ENCODE results near the gene ABCE1. TPM values are rescaled to one million over a fixed set of nuclear protein-coding genes. Genes with fewer than 3 reads are reported as not detected.

ABCE1 gene
- total RNA-seq, 1 experiment from 2014 or later, result 153 TPM

DNA sequence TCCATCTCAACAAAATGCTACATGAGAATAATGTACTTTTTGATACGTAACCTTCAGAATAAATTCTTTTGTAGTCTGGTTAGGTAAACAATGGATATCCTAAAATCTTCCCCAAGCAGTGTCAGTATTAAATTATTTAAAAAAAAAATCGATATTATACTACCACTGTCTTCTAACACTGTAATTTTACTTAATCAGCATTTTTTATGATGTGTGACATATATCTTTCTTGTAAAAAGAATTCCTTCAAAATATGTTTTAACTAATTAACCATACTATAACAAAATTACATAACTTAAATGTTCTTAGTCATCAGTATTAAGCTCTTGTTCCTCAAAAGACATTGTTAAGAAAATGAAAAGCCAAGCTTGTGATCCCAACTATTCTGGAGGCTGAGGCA is 69.8 kb downstream of the ABCE1 start:
- intact Hi-C loops (cut with micrococcal nuclease), result no loop called here
- Histone ChIP-seq H3K36me3 (ENCODE audit: low read depth, low read length) (peaks cover 47% of the 10 kb centered on the region), H3K4me1 (ENCODE audit: insufficient read depth, low read length) (no peaks in the 10 kb centered on the region), H3K27me3 (ENCODE audit: low read length) (no peaks in the 10 kb centered on the region), H3K9me2 (replicated peaks; ENCODE audit: low read length) (no peaks in the 10 kb centered on the region), H3K4me3 (ENCODE audit: low read length) (no peak overlapping the region), H3F3A (ENCODE audit: low read length, unreplicated experiment) (no peaks in the 10 kb centered on the region), H3K4me2 (ENCODE audit: low read length) (no peak overlapping the region), H3K79me2 (ENCODE audit: low read length) (peaks cover 34% of the 10 kb centered on the region), H3K27ac (ENCODE audit: low read length) (no peak overlapping the region), H3K9me3 (ENCODE audit: low read length) (no peaks in the 10 kb centered on the region), H3K9ac (ENCODE audit: low read length) (no peak overlapping the region), H2AFZ (ENCODE audit: low read length) (no peak overlapping the region), H4K20me1 (ENCODE audit: low read length) (no peaks in the 10 kb centered on the region)
- POLR2A ChIA-PET (ENCODE audit: unreplicated experiment), result no interaction called here
- no peak for DNase-seq
- CTCF ChIA-PET, result no interaction called here
- ATAC-seq, result no peak
- TF ChIP-seq EZH2 (IDR thresholded peaks at IDR 0.05; ENCODE audit: low read length, unreplicated experiment) (no peak), EZH2phosphoT487 (IDR thresholded peaks at IDR 0.05; ENCODE audit: borderline replicate concordance, low read length) (no peak)
- TF ChIP-seq, protein P1, sequence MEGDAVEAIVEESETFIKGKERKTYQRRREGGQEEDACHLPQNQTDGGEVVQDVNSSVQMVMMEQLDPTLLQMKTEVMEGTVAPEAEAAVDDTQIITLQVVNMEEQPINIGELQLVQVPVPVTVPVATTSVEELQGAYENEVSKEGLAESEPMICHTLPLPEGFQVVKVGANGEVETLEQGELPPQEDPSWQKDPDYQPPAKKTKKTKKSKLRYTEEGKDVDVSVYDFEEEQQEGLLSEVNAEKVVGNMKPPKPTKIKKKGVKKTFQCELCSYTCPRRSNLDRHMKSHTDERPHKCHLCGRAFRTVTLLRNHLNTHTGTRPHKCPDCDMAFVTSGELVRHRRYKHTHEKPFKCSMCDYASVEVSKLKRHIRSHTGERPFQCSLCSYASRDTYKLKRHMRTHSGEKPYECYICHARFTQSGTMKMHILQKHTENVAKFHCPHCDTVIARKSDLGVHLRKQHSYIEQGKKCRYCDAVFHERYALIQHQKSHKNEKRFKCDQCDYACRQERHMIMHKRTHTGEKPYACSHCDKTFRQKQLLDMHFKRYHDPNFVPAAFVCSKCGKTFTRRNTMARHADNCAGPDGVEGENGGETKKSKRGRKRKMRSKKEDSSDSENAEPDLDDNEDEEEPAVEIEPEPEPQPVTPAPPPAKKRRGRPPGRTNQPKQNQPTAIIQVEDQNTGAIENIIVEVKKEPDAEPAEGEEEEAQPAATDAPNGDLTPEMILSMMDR (conservative IDR thresholded peaks at IDR 0.05; ENCODE audit: low read depth, low read length), result no peak
- BruUV-seq (replicated peaks), result no TSS peak

DNA sequence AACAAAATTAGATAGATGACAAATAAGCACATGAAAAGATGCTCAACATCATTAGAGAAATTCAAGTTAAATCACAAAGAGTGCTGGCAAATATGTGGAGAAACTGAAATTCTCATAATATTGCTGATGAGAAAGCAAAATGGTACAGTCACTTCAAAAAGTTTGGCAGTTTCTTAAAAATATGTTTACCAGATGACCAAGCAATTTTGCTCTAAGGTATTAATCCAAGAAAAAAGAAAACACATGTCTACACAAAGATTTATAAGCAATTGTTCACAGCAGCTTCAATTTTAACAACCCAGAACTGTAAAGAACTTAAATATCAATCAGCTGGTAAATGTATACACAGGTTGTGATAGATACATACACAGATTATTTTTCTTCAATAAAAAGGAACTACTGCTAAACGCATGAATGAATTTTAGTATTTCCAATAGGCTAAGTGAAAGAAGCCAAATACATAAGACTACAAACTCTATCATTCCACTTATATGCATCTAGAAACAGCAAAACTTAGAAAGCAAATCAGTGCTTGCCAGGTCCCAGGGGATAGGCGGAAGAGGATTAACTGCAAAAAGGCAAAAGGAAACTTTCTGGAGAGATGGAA is 70.6 kb downstream of the ABCE1 start:
- intact Hi-C loops (cut with micrococcal nuclease), result no loop called here
- CTCF ChIA-PET, result interaction anchor here (0.5 kb wide), 1 partner anchor 436 kb away, joined by 9 read pairs; no protein-coding TSS in a partner anchor
- Histone ChIP-seq H3F3A (ENCODE audit: low read length, unreplicated experiment) (no peaks in the 10 kb centered on the region), H3K79me2 (ENCODE audit: low read length) (peaks cover 40% of the 10 kb centered on the region), H2AFZ (ENCODE audit: low read length) (no peak overlapping the region), H4K20me1 (ENCODE audit: low read length) (no peaks in the 10 kb centered on the region), H3K9me3 (ENCODE audit: low read length) (no peaks in the 10 kb centered on the region), H3K4me1 (ENCODE audit: insufficient read depth, low read length) (no peaks in the 10 kb centered on the region), H3K9me2 (replicated peaks; ENCODE audit: low read length) (no peaks in the 10 kb centered on the region), H3K27ac (ENCODE audit: low read length) (no peak overlapping the region), H3K4me3 (ENCODE audit: low read length) (no peak overlapping the region), H3K9ac (ENCODE audit: low read length) (no peak overlapping the region), H3K36me3 (ENCODE audit: low read depth, low read length) (peaks cover 47% of the 10 kb centered on the region), H3K4me2 (ENCODE audit: low read length) (no peak overlapping the region), H3K27me3 (ENCODE audit: low read length) (no peaks in the 10 kb centered on the region)
- TF ChIP-seq EZH2phosphoT487 (IDR thresholded peaks at IDR 0.05; ENCODE audit: borderline replicate concordance, low read length) (no peak), EZH2 (IDR thresholded peaks at IDR 0.05; ENCODE audit: low read length, unreplicated experiment) (no peak)
- TF ChIP-seq, protein P1 (conservative IDR thresholded peaks at IDR 0.05; ENCODE audit: low read depth, low read length), result no peak
- POLR2A ChIA-PET (ENCODE audit: unreplicated experiment), result no interaction called here
- DNase-seq (no peak), ATAC-seq (no peak)
- BruUV-seq (replicated peaks), result no TSS peak

GRCh38 chr4:145170223-145170622 is 72.1 kb downstream of the ABCE1 start:
- no peaks in the 10 kb centered on the region for H3K27me3 ChIP-seq (ENCODE audit: low read length)
- intact Hi-C loops (cut with micrococcal nuclease), result no loop called here
- BruUV-seq (replicated peaks), result no TSS peak
- peaks cover 46% of the 10 kb centered on the region for H3K36me3 ChIP-seq (ENCODE audit: low read depth, low read length)
- H3K4me2 ChIP-seq (ENCODE audit: low read length), result no peak overlapping the region
- peaks cover 56% of the 10 kb centered on the region for H3K79me2 ChIP-seq (ENCODE audit: low read length)
- ChIA-PET CTCF (no interaction called here), POLR2A (ENCODE audit: unreplicated experiment) (no interaction called here)
- H3K9me3 ChIP-seq (ENCODE audit: low read length), result no peaks in the 10 kb centered on the region
- no peaks in the 10 kb centered on the region for H3F3A ChIP-seq (ENCODE audit: low read length, unreplicated experiment)
- H3K9ac ChIP-seq (ENCODE audit: low read length), result no peak overlapping the region
- ATAC-seq (no peak), DNase-seq (no peak)
- H4K20me1 ChIP-seq (ENCODE audit: low read length), result 0 out of 2 replicates have a peak, but pooled peaks cover 5% of the 10 kb centered on the region
- H2AFZ ChIP-seq (ENCODE audit: low read length), result no peak overlapping the region
- H3K27ac ChIP-seq (ENCODE audit: low read length), result no peak overlapping the region
- H3K9me2 ChIP-seq (replicated peaks; ENCODE audit: low read length), result no peaks in the 10 kb centered on the region
- TF ChIP-seq, protein P1 (conservative IDR thresholded peaks at IDR 0.05; ENCODE audit: low read depth, low read length), result no peak
- TF ChIP-seq EZH2 (IDR thresholded peaks at IDR 0.05; ENCODE audit: low read length, unreplicated experiment), result no peak
- no peak for TF ChIP-seq EZH2phosphoT487 (IDR thresholded peaks at IDR 0.05; ENCODE audit: borderline replicate concordance, low read length)
- H3K4me1 ChIP-seq (ENCODE audit: insufficient read depth, low read length), result no peaks in the 10 kb centered on the region
- H3K4me3 ChIP-seq (ENCODE audit: low read length), result no peak overlapping the region

Measured in PC-3 (cell line).